Measurements from ENCODE around the gene SPATA31C1.
"Not testable (repeated sequence)": the region's sequence is repeated elsewhere in the genome, so short reads cannot be mapped to it uniquely, and the experiment has no call there.

SPATA31C1 gene

GRCh38 chr9:87887661-87888480 is 29.9 kb upstream of the SPATA31C1 start:
- no peak for DNase-seq

GRCh38 chr9:87888501-87888900 is 29.3 kb upstream of the SPATA31C1 start:
- DNase-seq, result no peak

- no peak for DNase-seq
These were observed 28.5 kb upstream of the SPATA31C1 start for GRCh38 chr9:87889065-87889881.

GRCh38 chr9:87889882-87890252 is 27.9 kb upstream of the SPATA31C1 start:
- no peak for DNase-seq

GRCh38 chr9:87890837-87891236 is 26.9 kb upstream of the SPATA31C1 start:
- DNase-seq, result no peak

- no peak for DNase-seq
These were observed 26.0 kb upstream of the SPATA31C1 start for GRCh38 chr9:87891754-87892153.

- no peak for DNase-seq
These were observed 24.8 kb upstream of the SPATA31C1 start for GRCh38 chr9:87892956-87893355.

- DNase-seq, result no peak
These were observed 22.6 kb upstream of the SPATA31C1 start for GRCh38 chr9:87894998-87895625.

GRCh38 chr9:87896891-87897290 is 20.9 kb upstream of the SPATA31C1 start:
- no peak for DNase-seq

- DNase-seq, result no peak
These were observed 19.6 kb upstream of the SPATA31C1 start for GRCh38 chr9:87898151-87898550.

- not testable (repeated sequence) for DNase-seq
These were observed 15.4 kb upstream of the SPATA31C1 start for GRCh38 chr9:87902371-87902770.

- no peak for DNase-seq
These were observed 8.3 kb upstream of the SPATA31C1 start for GRCh38 chr9:87909310-87910041.

- no peak for DNase-seq
These were observed 6.9 kb upstream of the SPATA31C1 start for GRCh38 chr9:87910821-87911220.

- not testable (repeated sequence) for DNase-seq
These were observed 1.3 kb downstream of the SPATA31C1 start for GRCh38 chr9:87919013-87919412.

GRCh38 chr9:87921561-87921960 is 3.8 kb downstream of the SPATA31C1 start:
- DNase-seq, result not testable (repeated sequence)

GRCh38 chr9:87923012-87923411 is 5.2 kb downstream of the SPATA31C1 start:
- not testable (repeated sequence) for DNase-seq

GRCh38 chr9:87924851-87925250 is 7.1 kb downstream of the SPATA31C1 start:
- not testable (repeated sequence) for DNase-seq

- DNase-seq, result not testable (repeated sequence)
These were observed 11.4 kb downstream of the SPATA31C1 start for GRCh38 chr9:87929152-87929551.

- DNase-seq, result not testable (repeated sequence)
These were observed 16.7 kb downstream of the SPATA31C1 start for GRCh38 chr9:87934444-87934843.

- DNase-seq, result not testable (repeated sequence)
These were observed 19.6 kb downstream of the SPATA31C1 start for GRCh38 chr9:87937352-87937751.

- not testable (repeated sequence) for DNase-seq
These were observed 20.2 kb downstream of the SPATA31C1 start for GRCh38 chr9:87937918-87938317.

GRCh38 chr9:87938336-87938735 is 20.6 kb downstream of the SPATA31C1 start:
- not testable (repeated sequence) for DNase-seq

GRCh38 chr9:87939096-87939495 is 21.3 kb downstream of the SPATA31C1 start:
- DNase-seq, result not testable (repeated sequence)
